Measurements from ENCODE around the gene KCNQ1.

KCNQ1 gene

DNA sequence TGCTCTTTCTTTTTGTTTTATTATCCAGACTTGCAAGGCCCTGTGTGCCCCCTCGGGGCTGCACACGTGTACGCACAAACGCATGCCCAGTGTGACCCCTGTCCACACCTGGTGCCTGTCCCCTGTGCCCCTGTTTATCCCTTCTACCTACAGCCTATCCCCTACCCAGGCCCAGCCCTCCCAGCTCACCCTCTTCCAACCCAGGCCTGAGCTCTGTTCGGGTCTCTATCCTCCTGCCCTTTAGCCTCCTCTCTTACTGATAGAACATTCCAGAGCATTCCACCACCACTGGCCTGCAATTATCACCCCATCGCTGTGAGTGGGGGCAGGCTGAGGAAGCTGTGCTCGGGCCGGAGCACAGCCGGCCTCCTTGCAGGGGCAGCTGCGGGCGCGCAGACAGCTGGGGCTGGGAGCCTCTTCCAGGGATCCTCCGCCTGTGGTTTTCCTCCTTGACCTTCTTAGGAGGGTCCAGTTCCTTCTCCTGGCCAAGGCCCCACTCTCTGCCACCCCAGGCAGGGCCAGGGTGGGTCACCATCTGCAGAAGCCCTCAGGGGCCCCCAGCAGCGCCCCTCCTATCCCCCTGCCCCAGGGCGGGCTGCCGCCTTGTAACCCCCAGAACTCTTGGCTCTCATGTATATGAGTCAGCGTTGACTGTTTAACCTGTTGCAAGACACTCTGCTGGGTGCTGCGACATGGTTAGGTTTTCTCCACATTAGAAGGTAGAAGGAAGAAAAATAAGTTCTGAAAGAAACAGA lies 296.7 kb downstream of the KCNQ1 start:
- H3K27ac ChIP-seq = no peak overlapping the region
- no peak for TF ChIP-seq CTCF (conservative IDR thresholded peaks at IDR 0.05)

GRCh38 chr11:2742201-2742600 lies 297.4 kb downstream of the KCNQ1 start:
- TF ChIP-seq CTCF (conservative IDR thresholded peaks at IDR 0.05) = no peak
- H3K27ac ChIP-seq = no peak overlapping the region

- no peak for TF ChIP-seq CTCF (conservative IDR thresholded peaks at IDR 0.05)
- no peak overlapping the region for H3K27ac ChIP-seq
Measured at GRCh38 chr11:2742611-2743426, 298.0 kb downstream of the KCNQ1 start.

DNA sequence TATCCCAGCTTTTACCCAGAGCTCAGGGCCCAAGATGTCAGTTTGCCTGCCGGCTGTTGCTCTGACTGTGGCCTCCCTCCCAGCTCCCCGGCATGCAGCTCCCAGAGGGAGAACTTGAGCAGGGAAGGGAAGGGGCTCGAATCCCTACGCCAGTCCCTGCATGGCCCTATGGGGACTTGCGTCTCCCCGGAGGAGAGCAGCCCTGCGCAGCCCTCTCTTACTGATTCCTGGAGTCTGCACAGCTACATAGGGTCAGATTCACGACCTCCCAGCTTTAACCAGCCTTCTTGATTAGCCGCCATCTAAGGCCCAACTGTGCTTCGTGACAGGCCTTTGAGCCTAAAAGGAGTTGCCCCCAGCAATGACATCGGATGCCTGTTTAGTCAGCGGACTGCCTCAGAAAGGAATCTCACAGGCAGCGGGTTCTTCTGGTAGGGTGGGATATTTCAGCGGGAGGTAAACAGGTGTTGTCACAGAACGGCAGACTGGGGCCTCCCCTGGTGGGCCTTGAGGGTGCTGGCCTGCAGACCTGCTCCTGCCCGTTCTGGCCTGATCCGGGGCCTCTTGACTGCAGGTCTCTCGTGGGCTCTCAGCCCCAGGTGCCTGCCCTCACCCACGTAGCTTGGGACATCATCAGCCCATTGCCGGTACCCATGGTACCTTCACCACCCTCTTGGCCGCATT lies 298.8 kb downstream of the KCNQ1 start:
- TF ChIP-seq CTCF (conservative IDR thresholded peaks at IDR 0.05) = no peak
- H3K27ac ChIP-seq = no peak overlapping the region

DNA sequence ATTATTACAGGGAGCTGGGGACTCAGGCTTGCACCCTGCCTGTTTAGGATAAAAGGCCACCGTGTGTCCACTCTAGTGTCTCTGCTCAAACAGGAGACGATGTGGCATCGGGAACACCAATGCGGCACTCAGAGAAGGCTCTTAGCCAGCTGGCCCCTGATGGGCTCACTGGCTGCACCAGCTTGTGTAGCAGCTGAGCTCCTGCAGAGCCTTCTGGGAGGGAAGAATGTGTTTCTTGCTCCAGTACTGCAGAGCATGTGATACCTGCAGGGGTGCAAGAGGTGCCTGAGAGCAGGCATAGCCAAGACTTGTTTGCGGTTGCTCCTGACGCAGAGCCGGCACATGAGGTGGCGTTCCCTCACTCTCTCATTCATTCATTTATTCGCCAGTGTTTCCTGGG lies 299.4 kb downstream of the KCNQ1 start:
- no peak for TF ChIP-seq CTCF (conservative IDR thresholded peaks at IDR 0.05)
- no peak overlapping the region for H3K27ac ChIP-seq

GRCh38 chr11:2745511-2745910 lies 300.7 kb downstream of the KCNQ1 start:
- TF ChIP-seq CTCF (conservative IDR thresholded peaks at IDR 0.05) = no peak

More at GRCh38 chr11:2745511-2745910, 300.7 kb downstream of the KCNQ1 start:
- H3K27ac ChIP-seq = no peak overlapping the region

Data from VCaP (cell line).